Measurements from ENCODE around the gene PLGRKT. TPM values are rescaled to one million over a fixed set of nuclear protein-coding genes. Genes with fewer than 3 reads are reported as not detected.
A peak's percentile ranks its signal among the peaks of the same experiment; 100 is the strongest.
"Not testable (repeated sequence)": the region's sequence is repeated elsewhere in the genome, so short reads cannot be mapped to it uniquely, and the experiment has no call there.

The PLGRKT gene, protein sequence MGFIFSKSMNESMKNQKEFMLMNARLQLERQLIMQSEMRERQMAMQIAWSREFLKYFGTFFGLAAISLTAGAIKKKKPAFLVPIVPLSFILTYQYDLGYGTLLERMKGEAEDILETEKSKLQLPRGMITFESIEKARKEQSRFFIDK
- 6.3 and 7.0 TPM in 2 replicates for total RNA-seq

DNA sequence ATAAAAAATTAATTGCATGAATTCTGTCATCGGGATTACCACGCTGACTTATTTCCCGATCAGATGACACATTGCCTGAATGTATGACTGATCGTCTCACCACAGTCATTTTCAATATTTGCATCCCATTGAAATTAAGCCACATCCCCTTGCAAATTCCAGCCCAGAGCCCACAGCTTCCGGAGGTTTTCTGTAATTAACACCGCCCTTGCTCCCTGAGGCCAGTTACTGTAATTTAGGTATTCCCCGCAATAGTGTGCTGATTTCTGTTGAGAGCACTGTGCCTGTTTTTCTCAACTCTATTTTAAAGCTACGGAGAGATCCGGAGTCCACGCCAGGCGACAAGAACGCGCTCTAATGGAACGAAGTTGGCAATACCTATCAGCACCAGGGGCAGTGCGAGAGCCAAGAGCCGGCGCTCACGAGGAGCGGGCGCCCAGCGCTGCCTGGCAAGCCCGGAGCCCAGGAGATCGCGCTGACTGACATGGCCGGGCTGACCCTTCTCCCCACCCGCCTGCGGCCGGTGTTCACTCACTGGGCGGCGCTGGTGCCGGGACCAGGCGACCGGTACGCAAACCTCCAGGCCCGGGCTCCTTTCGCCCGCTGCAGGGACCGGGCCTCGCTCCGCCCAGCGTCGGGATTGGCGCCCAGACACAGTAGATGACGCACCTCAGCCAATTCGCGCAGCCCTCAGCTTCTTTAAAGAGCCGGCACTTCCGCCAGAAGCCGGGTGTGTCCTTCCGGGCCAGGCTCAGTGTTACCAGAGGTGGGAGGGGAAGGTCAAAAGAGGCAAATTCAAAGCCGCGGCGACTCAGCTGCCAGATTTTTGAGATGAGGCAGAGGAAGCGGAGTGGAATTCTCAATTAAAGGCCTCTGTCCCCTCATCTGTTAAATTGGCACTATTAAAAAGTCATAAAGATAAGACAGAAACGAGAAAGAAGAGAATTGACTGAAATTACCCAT, at the start of gene PLGRKT:
PLGRKT (minus strand) TSS at position 672 of the 963 bp plus-strand sequence. CDS start 5,948 bp downstream, outside the sequence.
- DNase-seq = peak; percentile 92

DNA sequence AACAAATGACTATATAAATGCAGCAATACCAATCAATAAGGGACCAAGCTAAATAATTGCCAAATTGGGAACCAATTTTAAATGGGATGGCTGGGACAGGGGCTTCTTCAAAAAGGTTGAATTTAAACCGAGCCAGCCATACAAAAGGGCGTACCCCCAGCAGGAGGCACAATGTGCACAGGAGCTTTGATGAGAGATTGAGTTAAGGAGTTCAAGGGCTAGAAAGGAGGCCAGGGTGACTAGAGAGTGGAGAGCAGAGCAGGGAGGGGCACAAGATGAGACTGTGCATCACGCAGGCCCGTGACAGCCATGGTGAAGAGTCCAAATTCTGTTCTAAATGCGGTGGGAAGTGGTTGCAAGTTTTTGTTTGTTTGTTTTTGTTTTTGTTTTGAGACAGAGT, 49.3 kb upstream of the PLGRKT start:
- DNase-seq = no peak

DNA sequence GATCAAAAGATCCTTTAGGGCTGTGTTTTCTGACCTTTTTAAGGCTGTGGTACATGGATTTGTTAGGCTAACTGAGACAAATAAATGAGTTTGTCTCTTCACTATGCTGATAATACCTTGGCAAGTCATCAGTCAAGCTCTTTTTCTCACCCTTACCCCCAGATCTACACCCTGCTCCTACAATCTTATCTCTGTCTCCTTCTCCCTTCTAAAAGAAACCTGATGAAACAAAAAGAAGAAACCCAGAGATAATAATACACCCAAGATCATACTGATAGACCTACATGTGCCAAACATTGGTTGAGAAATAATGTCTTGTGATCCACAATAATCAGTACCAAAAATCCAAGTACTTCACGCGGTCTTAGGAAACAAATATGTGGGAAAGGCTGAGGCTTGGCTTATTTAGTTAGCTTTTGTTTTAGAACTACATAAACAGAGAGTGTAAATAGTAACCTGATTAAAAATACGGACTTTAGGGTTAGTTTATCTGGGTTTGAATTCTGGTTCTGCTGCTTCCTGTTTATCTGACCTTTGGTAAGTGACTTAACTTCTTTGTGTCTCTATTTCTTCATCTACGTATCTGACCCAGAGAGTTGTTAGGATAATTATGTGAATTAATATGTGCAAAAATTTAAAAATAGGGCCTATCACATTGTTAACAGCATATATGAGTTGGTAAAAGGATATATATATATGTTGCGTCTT, 47.8 kb upstream of the PLGRKT start:
- DNase-seq = no peak

DNA sequence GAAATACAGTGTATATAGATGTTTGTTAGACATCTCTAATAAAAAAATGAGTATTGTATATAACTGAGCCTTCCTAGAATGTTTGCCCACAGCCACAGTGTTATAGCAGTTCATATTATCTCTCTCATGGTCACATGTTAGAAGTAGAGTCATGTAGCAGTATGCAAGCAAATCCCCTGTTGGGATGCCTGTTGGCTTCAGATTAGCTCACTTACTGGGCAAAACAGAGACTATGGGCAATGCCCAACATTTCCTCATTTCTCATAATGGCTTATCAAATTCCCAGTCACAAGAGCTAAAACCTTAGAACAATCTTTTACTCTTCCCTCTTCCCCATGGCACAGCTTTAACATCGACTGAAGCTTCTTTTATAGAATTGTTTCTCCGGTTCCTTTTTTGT, 45.6 kb upstream of the PLGRKT start:
- no peak for DNase-seq

DNA sequence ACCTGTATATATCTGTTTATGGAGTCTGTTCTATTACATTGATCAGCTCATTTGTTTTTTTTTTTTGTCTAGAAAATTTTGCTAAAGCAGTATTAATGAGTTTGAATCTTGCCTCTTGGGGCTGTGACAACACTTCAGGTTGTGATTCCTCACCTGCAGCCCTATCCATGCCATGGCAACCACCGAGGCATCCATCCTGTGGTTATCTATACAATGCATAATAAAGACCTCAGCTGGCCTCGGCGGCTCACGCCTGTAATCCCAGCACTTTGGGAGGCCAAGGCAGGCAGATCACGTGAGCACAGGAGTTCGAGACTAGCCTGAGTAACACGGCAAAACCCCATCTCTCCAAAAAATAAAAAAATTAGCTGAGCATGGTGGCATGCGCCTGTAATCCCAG, 44.5 kb upstream of the PLGRKT start:
- no peak for DNase-seq

DNA sequence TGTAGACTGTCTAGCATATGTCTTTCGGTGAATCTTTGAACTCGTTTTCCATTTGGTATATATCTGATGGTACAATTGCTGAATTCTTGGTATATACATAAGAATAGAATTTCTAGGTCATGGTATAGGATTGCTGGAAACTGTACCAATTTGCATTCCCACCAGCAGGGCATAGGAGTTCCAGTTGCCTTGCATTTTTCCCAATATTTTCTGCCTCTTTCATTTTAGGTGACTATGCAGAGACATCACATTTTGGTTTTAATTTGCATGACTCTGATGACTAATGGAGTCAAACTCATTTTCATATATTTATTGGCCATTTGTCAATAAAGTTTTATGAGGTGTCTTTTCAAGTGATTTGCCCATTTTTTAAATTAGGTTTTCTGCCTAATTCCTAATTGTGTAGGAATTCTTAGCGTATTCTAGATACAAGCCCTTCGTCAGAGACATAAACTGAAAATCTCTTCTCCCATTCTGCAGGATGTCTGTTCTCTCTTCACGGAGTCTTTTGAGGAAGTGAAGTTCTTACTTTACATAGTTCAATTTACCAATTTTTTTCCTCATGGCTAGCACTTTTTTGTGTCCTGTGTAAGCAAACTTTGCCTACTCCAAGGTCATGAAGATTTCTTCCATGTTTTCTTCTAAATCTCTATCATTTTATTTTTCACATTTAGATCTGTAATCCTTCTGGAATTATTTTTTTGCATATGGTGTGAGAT, 43.8 kb upstream of the PLGRKT start:
- no peak for DNase-seq

DNA sequence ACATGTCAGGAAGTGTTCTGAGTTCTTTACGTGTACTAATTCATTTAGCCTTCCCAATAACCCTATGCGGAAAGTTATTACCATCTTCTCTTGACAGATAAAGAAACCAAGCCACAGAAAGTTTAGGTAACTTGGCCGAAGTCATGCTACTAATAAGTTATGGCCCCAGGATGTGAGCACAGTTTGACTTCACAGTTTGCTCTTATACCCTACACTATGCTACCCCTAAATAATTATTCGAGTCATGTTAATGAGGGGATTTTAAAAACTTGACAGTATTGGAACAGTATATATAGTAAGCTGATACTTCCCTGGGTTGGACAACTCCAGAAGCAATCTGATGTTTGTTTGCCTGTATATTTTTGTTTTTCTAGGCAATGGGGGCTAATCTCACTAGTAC, 43.2 kb upstream of the PLGRKT start:
- no peak for DNase-seq

DNA sequence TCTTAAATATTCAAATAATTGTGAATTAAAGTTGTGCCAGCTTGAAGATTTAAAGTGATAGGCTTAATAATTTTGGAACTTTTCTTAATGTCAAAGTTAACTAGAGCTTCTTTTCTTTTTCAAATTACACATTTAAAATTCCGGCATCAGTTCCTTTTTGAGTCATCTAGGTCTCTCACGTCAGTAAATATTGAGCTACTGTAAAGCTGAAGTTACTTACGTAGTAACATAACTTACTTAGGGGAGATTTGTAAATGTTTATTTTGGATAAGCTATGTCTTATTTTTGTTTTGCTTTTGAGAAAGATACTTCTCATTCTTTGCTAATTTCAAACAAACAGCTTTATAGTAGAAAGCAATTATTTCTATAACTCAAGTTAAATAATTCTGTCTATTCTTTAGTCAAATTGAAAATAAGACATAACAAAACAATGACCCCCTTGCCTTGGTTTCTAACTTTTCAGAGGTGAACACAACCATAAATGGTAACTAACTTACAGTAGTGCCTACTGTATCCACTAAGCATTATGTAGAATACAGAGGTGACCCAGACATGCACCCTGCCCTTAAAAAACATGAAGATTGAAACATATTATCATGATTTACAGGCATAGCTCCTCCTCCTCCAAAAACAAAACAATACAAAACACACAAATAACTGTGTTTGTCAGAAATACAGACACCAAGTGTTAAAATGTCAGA, 42.4 kb upstream of the PLGRKT start:
- DNase-seq = no peak

DNA sequence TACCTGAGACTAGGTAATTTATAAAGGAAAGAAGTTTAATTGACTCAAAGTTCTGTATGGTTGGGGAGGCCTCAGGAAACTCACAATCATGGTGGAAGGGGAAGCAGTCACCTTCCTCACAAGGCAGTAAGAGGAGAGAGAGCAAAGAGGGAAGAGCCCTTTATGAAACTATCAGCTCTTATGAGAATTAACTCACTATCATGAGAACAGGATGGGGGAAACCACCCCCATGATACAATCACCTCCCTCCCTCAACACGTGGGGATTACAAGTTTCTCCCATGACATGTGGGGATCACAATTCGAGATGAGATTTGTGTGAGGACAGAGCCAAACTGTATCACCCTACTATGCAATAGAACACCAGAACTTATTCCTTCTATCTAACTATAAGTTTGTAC, 40.5 kb upstream of the PLGRKT start:
- DNase-seq = no peak

DNA sequence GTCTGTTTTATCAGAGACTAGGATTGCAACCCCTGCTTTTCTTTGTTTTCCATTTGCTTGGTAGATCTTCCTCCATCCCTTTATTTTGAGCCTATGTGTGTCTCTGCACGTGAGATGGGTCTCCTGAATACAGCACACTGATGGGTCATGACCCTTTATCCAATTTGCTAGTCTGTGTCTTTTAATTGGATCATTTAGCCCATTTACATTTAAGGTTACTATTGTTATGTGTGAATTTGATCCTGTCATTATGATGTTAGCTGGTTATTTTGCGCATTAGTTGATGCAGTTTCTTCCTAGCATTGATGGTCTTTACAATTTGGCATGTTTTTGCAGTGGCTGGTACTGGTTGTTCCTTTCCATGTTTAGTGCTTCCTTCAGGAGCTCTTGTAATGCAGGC, 37.9 kb upstream of the PLGRKT start:
- not testable (repeated sequence) for DNase-seq

DNA sequence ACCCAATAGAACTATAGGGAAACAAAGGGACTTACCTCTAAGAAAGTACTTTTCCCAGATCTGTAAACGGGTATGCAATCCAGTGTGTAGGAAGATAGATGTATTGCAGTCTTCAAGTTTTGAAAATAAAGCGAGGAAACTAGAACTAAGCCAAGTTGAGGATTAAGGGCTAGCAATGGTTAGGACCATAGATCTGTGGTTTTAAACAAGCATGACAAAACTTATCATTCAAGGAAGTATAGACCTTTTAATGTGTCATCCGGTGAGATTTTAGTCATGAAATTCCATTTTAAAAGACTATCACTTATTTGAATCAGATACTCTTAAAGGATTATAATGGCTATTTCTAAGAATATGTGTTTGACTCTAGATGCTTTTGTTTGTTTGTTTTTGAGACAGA, 33.1 kb upstream of the PLGRKT start:
- no peak for DNase-seq

DNA sequence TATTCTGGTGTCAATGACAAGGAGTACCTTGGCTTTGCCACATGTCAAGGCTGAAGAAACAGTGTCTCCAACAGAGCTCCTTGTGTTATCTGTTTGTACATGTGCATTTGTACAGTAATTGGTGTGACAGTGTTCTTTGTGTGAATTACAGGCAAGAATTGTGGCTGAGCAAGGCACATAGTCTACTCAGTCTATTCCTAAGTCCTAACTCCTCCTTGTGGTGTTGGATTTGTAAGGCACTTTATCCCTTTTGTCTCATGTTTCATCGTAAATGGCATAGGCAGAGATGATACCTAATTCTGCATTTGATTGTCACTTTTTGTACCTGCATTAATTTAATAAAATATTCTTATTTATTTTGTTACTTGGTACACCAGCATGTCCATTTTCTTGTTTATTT, 32.4 kb upstream of the PLGRKT start:
- no peak for DNase-seq

DNA sequence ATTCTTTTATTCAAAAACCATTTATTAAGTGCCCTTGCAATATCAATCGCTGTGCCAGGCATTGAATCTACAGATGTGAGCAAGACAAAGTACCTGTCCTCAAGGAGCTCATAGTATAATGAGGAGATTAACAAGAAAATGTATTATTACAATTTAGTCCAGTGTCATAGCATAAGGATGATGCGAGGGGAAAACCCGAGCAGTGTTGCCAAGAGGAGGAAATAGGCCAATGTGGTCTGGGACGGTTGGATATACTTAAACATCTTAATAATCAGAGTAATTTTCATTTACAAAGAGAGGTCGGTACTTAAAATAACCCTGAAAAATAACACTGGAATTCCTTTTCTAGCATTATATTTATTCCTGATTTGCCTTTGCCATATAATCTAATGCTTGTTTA, 31.1 kb upstream of the PLGRKT start:
- DNase-seq = no peak

DNA sequence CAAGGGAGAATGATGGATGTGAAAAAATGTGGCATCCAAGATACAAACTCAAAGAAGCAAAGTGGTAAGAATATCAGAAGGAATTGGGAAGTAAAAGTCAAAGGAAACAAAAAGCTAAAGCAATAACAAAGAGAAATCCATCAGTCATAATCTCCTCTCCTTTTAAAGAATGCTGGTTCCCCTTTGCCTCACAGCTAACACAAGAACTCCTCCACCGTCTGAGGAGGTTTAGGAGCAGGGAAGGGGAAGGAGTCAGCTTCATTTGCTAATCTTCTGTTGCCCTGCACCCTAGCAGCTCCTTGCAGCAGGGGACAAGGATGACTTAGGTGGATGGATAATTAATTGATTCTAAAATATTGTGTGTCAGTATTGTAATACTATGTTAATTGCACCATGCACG, 29.0 kb upstream of the PLGRKT start:
- DNase-seq = no peak

DNA sequence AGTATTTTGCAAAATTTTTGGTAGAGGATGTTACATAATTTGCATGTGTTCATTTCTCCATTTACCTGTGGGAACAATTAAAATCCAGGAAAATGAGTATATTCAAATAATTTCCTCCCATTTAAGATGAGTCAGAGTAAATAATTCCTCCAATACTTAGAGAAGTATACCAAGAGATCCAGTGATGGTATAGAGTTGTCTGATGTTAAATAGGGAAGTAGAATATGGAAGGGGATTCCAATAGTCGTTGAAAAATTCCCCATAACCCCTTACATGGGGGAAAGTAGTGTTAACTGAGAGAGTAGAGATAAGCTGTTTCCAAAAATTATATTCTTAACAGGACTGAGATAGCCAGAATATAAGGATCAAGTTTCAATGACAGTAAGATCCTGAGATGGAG, 28.3 kb upstream of the PLGRKT start:
- no peak for DNase-seq

DNA sequence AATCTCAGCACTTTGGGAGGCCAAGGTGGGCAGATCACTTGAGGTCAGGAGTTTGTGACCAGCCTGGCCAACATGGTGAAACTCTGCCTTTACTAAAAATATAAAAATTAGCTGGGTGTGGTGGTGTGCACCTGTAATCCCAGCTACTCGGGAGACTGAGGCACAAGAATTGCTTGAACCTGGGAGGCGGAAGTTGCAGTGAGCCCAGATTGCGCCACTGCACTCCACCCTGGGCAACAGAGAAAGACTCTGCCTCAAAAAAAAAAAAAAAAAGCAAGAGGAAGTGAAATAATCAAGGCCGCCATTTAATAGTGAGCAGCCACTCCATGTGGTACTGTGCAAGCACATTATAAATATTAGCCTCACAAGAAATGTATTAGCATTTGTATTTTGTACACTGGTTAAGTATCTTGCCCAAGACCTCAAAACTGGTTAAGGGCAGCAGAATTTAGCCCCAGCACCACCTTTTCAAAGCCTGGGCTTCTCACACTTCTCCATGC, 27.2 kb upstream of the PLGRKT start:
- not testable (repeated sequence) for DNase-seq

DNA sequence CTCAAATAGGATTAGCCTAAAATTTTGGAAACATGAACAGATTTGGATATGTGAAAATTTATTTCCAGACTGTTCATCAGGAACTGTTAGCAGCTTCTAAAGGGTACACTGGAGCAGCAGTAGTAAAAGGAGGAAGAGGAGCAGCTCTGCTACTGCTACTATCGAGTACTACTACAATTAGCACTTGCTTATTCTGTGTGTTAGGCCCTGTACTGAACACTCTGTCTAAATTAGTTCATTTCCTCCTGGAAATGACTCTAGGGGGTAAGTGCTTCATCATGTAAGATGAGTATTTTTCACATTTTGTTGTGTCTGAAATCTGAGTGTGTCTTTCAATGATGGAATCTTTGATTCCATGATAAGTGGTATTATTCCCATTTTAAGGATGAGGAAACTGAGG, 22.4 kb upstream of the PLGRKT start:
- DNase-seq = no peak

DNA sequence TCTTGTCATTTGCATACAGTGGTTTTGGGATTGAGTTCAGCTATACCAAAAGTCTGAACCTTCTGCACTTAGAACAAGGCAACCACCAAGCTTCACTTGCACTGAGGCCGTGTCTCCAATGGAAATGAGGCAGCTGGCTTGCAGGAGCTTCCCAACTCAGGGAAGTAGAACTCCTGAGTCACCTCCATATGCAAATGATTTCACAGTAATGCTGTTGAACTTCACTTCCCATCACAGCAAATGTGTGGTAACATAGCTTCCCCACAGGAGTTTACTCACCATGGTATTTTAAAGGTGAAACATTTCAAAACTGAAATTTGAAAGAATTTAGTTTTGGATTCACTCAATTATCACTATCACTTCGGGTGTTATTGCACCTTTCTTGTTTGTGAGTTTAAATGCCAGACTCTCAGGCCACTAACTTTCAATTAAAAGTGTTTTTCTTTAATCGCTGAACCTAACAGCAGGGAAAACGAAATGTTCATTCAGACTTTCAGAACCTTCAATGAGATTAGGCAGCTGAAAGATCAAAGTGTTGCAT, 21.6 kb upstream of the PLGRKT start:
- DNase-seq = peak; percentile 49

DNA sequence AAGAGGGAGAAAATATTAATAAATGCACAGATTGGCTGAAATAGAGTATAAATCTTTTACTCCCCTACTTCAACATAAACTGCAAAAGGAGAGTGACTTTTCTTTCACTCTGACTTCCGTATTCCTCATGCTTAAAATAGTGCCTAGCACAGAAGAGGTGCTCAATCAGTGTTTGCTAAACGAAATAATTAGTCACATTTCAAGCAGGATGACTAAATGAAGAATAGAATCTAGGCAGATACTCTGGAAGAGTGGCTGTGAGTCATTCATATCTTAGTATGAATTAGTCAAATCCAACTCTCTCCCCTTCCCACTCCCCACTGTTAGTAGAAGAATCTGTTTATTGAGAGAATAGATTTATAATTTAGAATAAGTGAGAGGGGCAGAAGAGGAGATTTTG, 17.5 kb upstream of the PLGRKT start:
- DNase-seq = peak; percentile 66

DNA sequence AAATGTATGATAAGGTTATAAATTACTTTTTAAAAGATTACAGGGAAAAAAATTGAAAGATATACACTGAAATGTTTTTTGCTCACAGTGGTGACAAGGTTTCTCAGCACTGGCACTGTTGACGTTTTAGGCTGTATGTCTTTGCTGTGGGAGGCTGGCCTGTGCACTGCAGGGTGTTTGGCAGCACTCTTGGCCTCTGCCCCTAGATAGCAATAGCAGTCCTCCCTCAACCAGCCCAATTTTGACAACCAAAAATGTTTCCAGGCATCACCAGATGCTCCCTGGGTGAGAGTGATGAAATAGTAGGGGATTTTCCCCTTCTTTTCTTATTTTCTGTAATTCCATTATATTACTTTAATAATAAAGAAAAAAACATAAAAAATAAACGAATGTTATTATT, 15.9 kb upstream of the PLGRKT start:
- DNase-seq = peak; percentile 34

DNA sequence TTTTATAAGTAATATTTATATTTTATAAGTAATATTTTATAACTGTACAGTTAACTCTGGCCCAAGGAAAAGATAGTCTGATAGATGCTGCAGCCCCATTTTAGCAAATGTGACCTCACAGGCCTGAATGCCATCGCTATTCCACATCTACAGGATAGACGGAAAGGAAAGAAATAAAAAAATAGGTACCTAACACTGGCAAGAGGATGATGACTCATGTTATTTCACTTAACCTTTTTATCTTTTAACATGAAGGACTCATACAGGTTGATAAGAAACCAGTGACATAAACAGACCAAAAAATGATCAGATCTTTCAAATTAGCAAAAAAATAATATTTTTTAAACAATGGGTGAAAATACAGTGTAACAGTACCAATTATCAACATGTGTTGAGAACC, 15.3 kb upstream of the PLGRKT start:
- peak; percentile 46 for DNase-seq

DNA sequence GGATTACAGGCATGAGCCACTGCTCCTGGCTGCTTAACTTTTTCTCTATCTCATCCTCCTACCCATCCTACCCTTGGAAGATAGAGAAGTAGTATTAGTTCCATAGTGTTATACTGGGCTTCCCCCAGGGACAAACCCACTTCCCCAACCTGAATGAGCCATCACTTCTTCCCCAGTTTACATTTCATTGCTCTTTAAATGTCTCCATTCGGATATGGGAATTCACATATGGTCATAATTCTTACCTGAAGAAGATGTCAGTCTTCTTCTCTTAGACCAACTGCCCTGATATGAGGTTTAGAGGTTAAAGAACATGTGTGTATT, 14.5 kb upstream of the PLGRKT start:
- no peak for DNase-seq

Data from dermis blood vessel endothelial cell (primary cell).